ENCODE data around the gene C14orf180.

Gene C14orf180

DNA sequence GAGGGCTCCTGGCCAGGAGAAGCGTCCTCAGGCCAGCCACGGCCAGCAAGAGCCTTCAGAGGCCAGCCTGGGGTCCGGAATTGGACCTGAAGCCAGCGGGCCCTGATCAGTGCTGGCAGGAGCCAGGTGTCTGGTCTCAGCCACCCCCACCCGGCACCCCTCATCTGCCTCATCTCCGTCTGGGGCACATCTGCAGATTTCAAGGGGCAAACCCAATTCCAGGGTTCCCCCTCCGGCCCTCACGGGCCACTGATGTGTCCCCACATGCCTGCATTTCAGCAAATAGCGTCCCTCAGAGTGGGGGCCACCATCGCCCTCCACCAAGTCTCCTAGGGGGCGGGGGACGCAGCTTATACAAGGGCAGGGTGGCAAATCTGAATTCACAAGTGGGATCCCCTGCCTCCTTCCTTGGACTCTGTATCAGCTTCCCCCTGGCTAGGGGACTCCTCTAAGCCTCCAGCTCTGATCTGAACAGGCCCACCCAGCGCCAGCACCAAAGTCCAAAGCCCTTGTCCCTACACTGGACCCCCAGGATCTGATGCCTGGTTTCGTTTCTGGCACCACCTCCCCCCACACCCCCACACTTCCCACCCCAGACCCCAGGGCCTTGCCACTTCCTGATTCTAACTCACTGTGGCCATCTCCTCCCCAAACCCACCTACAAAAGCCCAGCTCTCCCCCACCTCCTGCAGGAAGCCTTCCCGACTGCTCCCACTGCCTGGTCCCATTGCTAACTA lies 14.9 kb downstream of the C14orf180 start:
- Mint-ChIP-seq H3K9me3 (no peaks in the 10 kb centered on the region), H3K27me3 (ENCODE audit: low read depth, poor library complexity) (peaks cover 14% of the 10 kb centered on the region), H3K4me3 (no peak overlapping the region), H3K36me3 (ENCODE audit: low read depth) (no peaks in the 10 kb centered on the region), H3K27ac (no peak overlapping the region), H3K4me1 (peaks cover 20% of the 10 kb centered on the region)
- TF ChIP-seq, protein P1, sequence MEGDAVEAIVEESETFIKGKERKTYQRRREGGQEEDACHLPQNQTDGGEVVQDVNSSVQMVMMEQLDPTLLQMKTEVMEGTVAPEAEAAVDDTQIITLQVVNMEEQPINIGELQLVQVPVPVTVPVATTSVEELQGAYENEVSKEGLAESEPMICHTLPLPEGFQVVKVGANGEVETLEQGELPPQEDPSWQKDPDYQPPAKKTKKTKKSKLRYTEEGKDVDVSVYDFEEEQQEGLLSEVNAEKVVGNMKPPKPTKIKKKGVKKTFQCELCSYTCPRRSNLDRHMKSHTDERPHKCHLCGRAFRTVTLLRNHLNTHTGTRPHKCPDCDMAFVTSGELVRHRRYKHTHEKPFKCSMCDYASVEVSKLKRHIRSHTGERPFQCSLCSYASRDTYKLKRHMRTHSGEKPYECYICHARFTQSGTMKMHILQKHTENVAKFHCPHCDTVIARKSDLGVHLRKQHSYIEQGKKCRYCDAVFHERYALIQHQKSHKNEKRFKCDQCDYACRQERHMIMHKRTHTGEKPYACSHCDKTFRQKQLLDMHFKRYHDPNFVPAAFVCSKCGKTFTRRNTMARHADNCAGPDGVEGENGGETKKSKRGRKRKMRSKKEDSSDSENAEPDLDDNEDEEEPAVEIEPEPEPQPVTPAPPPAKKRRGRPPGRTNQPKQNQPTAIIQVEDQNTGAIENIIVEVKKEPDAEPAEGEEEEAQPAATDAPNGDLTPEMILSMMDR (IDR thresholded peaks at IDR 0.05) = no peak
- peak; percentile 1 for DNase-seq

DNA sequence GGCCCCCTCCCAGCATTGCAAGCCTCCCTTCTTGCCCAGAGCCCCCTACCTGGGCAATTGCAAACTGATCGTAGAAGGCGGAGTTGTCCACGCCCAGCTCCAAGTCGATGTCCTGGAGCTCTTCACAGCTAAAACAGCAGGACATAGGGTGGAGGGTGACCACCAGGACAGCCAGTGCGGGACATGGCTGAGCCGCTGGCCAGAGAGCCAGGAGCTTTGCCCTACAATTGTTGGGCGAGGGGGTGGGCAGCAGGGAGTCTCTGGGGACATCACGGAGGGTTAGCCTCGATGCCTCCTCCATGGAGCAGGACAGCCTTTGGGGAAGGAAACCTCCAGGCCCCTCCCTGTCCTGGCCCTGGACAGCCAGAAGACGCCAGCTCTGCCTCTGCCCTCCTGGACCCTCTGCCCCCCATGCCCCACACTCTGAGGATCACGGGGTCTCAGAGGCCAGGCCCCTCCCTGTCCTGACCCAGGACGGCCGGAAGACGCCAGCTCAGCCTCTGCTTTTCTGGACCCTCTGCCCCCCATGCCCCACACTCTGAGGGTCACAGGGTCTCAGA lies 15.6 kb downstream of the C14orf180 start:
- TF ChIP-seq, protein P1 (IDR thresholded peaks at IDR 0.05) = no peak
- peaks cover 21% of the 10 kb centered on the region for H3K4me1 Mint-ChIP-seq
- H3K9me3 Mint-ChIP-seq = no peaks in the 10 kb centered on the region
- H3K36me3 Mint-ChIP-seq (ENCODE audit: low read depth) = no peaks in the 10 kb centered on the region
- no peak for DNase-seq
- H3K27me3 Mint-ChIP-seq (ENCODE audit: low read depth, poor library complexity) = peaks cover 20% of the 10 kb centered on the region
- H3K4me3 Mint-ChIP-seq = no peak overlapping the region
- H3K27ac Mint-ChIP-seq = no peak overlapping the region

DNA sequence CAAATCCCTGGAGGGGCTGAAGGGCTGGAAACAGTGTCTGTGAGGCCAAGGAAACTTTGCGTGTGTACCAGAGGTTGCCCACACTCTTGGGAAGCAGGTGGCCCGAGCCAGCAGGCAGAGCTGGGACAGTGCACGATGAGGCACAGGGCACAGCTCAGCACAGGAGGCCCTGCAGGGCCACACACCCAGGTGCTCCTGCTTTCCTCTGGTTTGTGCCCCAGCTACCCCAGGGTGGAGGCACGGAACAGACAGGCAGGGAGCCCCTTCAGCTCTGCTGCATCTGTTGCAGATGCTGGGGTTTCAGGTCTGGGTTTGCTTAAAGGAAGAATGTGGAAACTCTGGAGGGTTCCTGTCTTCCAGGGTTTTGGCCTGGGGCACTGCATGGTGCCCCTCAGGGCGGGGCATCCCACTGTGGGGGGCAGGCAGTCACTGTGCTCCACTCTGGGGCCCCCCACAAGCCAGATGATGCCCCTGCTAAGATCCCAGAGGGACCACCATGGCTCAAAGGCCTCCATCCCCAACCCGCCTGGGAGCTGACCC lies 16.4 kb downstream of the C14orf180 start:
- Mint-ChIP-seq H3K9me3 (no peaks in the 10 kb centered on the region), H3K4me3 (no peak overlapping the region), H3K27me3 (ENCODE audit: low read depth, poor library complexity) (peaks cover 25% of the 10 kb centered on the region), H3K36me3 (ENCODE audit: low read depth) (no peaks in the 10 kb centered on the region), H3K27ac (no peak overlapping the region), H3K4me1 (peaks cover 19% of the 10 kb centered on the region)
- TF ChIP-seq, protein P1 (IDR thresholded peaks at IDR 0.05) = no peak
- DNase-seq = no peak

DNA sequence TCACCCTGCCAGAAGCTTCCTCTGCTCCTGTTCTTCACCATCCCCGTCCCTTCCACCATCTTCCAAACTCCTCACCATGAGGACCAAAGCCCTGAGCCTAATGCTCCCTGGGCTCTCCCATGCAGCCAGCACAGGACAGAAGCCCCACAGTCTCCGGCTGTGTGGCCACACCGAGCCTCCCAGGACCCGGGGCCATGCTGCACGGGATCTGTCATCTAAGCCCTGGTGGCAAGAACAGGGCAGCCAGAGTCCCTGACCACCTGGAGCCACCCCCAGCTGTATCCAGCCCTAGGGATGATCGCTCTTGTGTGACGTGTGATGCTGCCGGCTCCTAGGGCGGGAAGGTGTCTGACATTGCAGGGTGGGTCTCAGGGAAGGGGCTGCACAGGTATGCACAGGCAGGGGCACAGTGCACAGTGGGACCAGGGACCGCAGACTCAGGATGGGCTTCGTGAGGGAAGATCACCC lies 16.9 kb downstream of the C14orf180 start:
- Mint-ChIP-seq H3K4me1 (peaks cover 19% of the 10 kb centered on the region), H3K27ac (no peak overlapping the region), H3K4me3 (no peak overlapping the region), H3K36me3 (ENCODE audit: low read depth) (no peaks in the 10 kb centered on the region), H3K9me3 (no peaks in the 10 kb centered on the region), H3K27me3 (ENCODE audit: low read depth, poor library complexity) (peaks cover 26% of the 10 kb centered on the region)
- DNase-seq = no peak
- TF ChIP-seq, protein P1 (IDR thresholded peaks at IDR 0.05) = no peak

DNA sequence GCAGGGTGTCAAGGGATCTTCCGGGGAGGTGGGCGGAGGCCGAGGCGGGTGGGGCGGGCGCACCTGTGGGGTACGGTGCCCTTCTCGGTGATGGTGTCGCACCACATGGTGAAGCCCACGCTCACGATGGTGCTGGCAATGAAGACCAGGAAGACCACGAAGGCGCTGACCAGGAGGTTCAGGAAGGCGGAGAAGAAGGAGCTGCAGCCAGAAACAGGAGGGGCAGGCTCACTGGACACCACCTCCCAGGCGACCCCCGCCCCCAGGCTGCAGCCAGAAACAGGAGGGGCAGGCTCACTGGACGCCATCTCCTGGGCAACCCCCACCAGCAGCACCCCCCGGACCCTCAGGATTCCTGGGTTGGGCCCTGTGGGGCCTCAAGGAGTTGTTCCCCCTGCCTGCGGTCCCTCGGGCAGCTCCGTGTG lies 17.4 kb downstream of the C14orf180 start:
- Mint-ChIP-seq H3K27me3 (ENCODE audit: low read depth, poor library complexity) (peaks cover 30% of the 10 kb centered on the region), H3K36me3 (ENCODE audit: low read depth) (no peaks in the 10 kb centered on the region), H3K27ac (no peak overlapping the region), H3K4me1 (peaks cover 19% of the 10 kb centered on the region), H3K4me3 (no peak overlapping the region), H3K9me3 (no peaks in the 10 kb centered on the region)
- TF ChIP-seq, protein P1 (IDR thresholded peaks at IDR 0.05) = no peak
- DNase-seq = no peak

Measured in nephron progenitor cell (in vitro differentiated cells).